Astrocyte of the cerebellum (primary cell): Measurements from ENCODE around the gene GDPD5.
A peak's percentile ranks its signal among the peaks of the same experiment; 100 is the strongest.

Source experiments
- DNase-seq: peaks from one replicate; pipeline ENCODE4 v3.0.0-alpha.2; 2011; ENCODE audit warnings: low read depth
- H3K4me3 ChIP-seq: 2 replicates; pipeline ENCODE4 v1.5.1; 2011; ENCODE audit warnings: mild to moderate bottlenecking, low read depth, low read length, moderate library complexity
- CTCF ChIP-seq: IDR thresholded peaks from 2 replicates; pipeline ENCODE4 v1.5.1; 2012; ENCODE audit warnings: low read length, low read depth, moderate library complexity, mild to moderate bottlenecking; ENCODE audit errors: missing control alignments
- in situ Hi-C: cut with HindIII; loops from 2 replicates; pipeline ENCODE4 v1.10.0; 2017; ENCODE audit warnings: low sequenced_read_pairs

The GDPD5 gene

GRCh38 chr11:75429902-75430713 is 95.6 kb downstream of the GDPD5 start:
- peak overlapping the region; percentile 26 for H3K4me3 ChIP-seq
- in situ Hi-C loops = no loop called here
- TF ChIP-seq CTCF = no peak
- DNase-seq = peak; percentile 9

GRCh38 chr11:75429641-75429901 is 96.2 kb downstream of the GDPD5 start:
- no peak for DNase-seq
- no peak for TF ChIP-seq CTCF
- no peak overlapping the region for H3K4me3 ChIP-seq
- in situ Hi-C loops = no loop called here

- in situ Hi-C loops = no loop called here
- DNase-seq = no peak
- H3K4me3 ChIP-seq = no peak overlapping the region
- no peak for TF ChIP-seq CTCF
Observed at GRCh38 chr11:75428989-75429640, 96.6 kb downstream of the GDPD5 start.

GRCh38 chr11:75428281-75428724 is 97.4 kb downstream of the GDPD5 start:
- in situ Hi-C loops = no loop called here
- peak; percentile 67 for DNase-seq
- no peak for TF ChIP-seq CTCF
- H3K4me3 ChIP-seq = peak overlapping the region; percentile 19

GRCh38 chr11:75427181-75427580 is 98.6 kb downstream of the GDPD5 start:
- no peak for DNase-seq
- in situ Hi-C loops = no loop called here

GRCh38 chr11:75426720-75427086 is 99.0 kb downstream of the GDPD5 start:
- in situ Hi-C loops = no loop called here
- DNase-seq = no peak
- H3K4me3 ChIP-seq = no peak overlapping the region
- TF ChIP-seq CTCF = no peak

More at GRCh38 chr11:75427181-75427580, 98.6 kb downstream of the GDPD5 start:
- TF ChIP-seq CTCF = no peak
- no peak overlapping the region for H3K4me3 ChIP-seq
